Neutrophil (primary cell): ENCODE results near the gene FUOM.
"Not testable (repeated sequence)": the region's sequence is repeated elsewhere in the genome, so short reads cannot be mapped to it uniquely, and the experiment has no call there.

Experiments
- H3K27ac ChIP-seq: fragments of 200-600 bp; sonication (generic); 2 replicates; pipeline ENCODE4 v1.5.1; 2016; ENCODE audit warnings: mild to moderate bottlenecking, moderate library complexity
- H3K27me3 ChIP-seq: fragments of 200-600 bp; sonication (generic); 2 replicates; pipeline ENCODE4 v1.6.0; 2016; ENCODE audit warnings: mild to moderate bottlenecking
- H3K36me3 ChIP-seq: fragments of 200-600 bp; sonication (generic); 2 replicates; pipeline ENCODE4 v1.5.1; 2017
- H3K4me1 ChIP-seq, 2 experiments: fragments of 200-600 bp in 1 of 2; sonication (generic) in 1 of 2; 1 replicate in 1 of 2; 2 replicates in 1 of 2; pipeline versions ENCODE4 v1.5.1 to v1.6.1; 2013 to 2016; ENCODE audit warnings: low read depth in 1 of 2, low read length in 1 of 2, mild to moderate bottlenecking in 1 of 2, moderate library complexity in 1 of 2; ENCODE audit not compliant: control insufficient read depth in 1 of 2, insufficient read depth in 1 of 2
- H3K4me3 ChIP-seq, 2 experiments: fragments of 200-600 bp in 1 of 2; sonication (generic) in 1 of 2; 1 replicate in 1 of 2; 2 replicates in 1 of 2; pipeline ENCODE4 v1.5.1; 2013 to 2016; ENCODE audit warnings: low read depth in 1 of 2, low read length in 1 of 2, mild to moderate bottlenecking in 1 of 2, moderate library complexity in 1 of 2
- H3K9me3 ChIP-seq: fragments of 200-600 bp; sonication (generic); 2 replicates; pipeline ENCODE4 v1.5.1; 2016
- TF ChIP-seq, protein P1 (sequence below): fragments of 200-600 bp; sonication (generic); IDR thresholded peaks from 2 replicates; pipeline ENCODE4 v1.5.1; 2016; ENCODE audit warnings: antibody characterized with exemption

FUOM gene

GRCh38 chr10:133326745-133327650 lies 30.8 kb downstream of the FUOM start:
- H3K4me3 ChIP-seq = no peak overlapping the region
- H3K36me3 ChIP-seq = no peaks in the 10 kb centered on the region
- peaks cover 0 to 9% of the 10 kb centered on the region in 2 experiments for H3K4me1 ChIP-seq
- no peaks in the 10 kb centered on the region for H3K9me3 ChIP-seq
- H3K27me3 ChIP-seq = peaks cover 91% of the 10 kb centered on the region
- H3K27ac ChIP-seq = no peak overlapping the region
- TF ChIP-seq, protein P1, sequence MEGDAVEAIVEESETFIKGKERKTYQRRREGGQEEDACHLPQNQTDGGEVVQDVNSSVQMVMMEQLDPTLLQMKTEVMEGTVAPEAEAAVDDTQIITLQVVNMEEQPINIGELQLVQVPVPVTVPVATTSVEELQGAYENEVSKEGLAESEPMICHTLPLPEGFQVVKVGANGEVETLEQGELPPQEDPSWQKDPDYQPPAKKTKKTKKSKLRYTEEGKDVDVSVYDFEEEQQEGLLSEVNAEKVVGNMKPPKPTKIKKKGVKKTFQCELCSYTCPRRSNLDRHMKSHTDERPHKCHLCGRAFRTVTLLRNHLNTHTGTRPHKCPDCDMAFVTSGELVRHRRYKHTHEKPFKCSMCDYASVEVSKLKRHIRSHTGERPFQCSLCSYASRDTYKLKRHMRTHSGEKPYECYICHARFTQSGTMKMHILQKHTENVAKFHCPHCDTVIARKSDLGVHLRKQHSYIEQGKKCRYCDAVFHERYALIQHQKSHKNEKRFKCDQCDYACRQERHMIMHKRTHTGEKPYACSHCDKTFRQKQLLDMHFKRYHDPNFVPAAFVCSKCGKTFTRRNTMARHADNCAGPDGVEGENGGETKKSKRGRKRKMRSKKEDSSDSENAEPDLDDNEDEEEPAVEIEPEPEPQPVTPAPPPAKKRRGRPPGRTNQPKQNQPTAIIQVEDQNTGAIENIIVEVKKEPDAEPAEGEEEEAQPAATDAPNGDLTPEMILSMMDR = no peak

DNA sequence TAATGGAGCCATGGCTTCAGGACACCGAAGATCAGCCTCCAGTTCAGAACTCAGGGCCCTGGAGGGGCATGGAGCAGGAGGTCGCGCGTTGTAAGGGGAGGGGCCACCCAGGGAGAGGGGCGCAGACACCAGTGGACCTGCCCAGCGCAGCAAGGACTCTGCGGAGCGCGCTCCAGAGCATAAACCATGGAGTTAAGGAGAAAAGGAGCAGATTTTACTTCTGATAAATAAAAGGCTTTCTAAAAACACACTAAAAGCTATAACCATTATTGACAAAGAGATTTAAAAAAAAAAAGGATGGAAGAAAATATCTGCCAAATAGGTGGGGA lies 31.6 kb downstream of the FUOM start:
- Histone ChIP-seq H3K4me3 (no peak overlapping the region), H3K27ac (no peak overlapping the region), H3K36me3 (no peaks in the 10 kb centered on the region), H3K4me1 (peaks cover 0 to 9% of the 10 kb centered on the region in 2 experiments), H3K27me3 (peaks cover 87% of the 10 kb centered on the region), H3K9me3 (no peaks in the 10 kb centered on the region)
- TF ChIP-seq, protein P1 = no peak

- Histone ChIP-seq H3K27ac (no peak overlapping the region), H3K36me3 (no peaks in the 10 kb centered on the region), H3K9me3 (no peaks in the 10 kb centered on the region), H3K4me1 (peaks cover 0 to 9% of the 10 kb centered on the region in 2 experiments), H3K27me3 (peaks cover 87% of the 10 kb centered on the region), H3K4me3 (no peak overlapping the region)
- TF ChIP-seq, protein P1 = no peak
Measured at GRCh38 chr10:133325440-133326222, 32.2 kb downstream of the FUOM start.

GRCh38 chr10:133324857-133325260 lies 33.0 kb downstream of the FUOM start:
- Histone ChIP-seq H3K27me3 (peaks cover 90% of the 10 kb centered on the region), H3K9me3 (no peaks in the 10 kb centered on the region), H3K27ac (no peak overlapping the region), H3K4me3 (no peak overlapping the region), H3K4me1 (peaks cover 0 to 8% of the 10 kb centered on the region in 2 experiments), H3K36me3 (no peaks in the 10 kb centered on the region)
- TF ChIP-seq, protein P1 = no peak

- TF ChIP-seq, protein P1 = no peak
- H3K27ac ChIP-seq = no peak overlapping the region
- H3K9me3 ChIP-seq = no peaks in the 10 kb centered on the region
- H3K4me1 ChIP-seq = peaks cover 0 to 4% of the 10 kb centered on the region in 2 experiments
- no peak overlapping the region for H3K4me3 ChIP-seq
- no peaks in the 10 kb centered on the region for H3K36me3 ChIP-seq
- peaks cover 90% of the 10 kb centered on the region for H3K27me3 ChIP-seq
Measured at GRCh38 chr10:133324198-133324792, 33.5 kb downstream of the FUOM start.

DNA sequence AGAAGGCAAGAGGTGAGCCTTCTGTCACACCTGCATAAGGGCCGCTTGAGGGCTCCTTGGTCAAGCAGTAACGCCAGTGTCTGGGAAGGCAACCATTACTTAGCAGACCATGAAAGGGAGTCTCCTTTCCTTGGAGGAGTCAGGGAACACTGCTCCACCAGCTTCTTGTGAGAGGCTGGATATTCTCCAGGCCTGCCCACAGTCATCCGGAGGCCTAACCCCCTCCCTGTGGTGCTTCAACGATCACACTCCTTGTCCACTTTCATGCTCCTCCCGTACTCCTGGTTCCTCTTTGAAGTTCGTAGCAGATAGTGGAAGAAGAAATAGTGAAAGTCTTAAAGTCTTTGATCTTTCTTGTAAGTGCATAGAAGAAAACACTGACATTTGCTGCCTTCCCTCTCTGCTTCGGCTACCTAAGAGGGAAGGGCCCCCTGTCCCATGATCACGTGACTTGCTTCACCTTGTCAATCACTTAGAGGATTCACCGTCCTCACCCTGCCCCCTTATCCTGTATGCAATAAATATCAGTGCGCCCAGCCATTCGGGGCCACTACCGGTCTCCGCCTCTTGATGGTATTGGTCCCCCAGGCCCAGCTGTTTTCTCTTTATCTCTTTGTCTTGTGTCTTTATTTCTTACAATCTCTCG lies 35.6 kb downstream of the FUOM start:
- not testable (repeated sequence) for H3K4me3 ChIP-seq, H3K4me1 ChIP-seq, H3K9me3 ChIP-seq, H3K27ac ChIP-seq, H3K36me3 ChIP-seq
- peaks cover 80% of the 10 kb centered on the region for H3K27me3 ChIP-seq

DNA sequence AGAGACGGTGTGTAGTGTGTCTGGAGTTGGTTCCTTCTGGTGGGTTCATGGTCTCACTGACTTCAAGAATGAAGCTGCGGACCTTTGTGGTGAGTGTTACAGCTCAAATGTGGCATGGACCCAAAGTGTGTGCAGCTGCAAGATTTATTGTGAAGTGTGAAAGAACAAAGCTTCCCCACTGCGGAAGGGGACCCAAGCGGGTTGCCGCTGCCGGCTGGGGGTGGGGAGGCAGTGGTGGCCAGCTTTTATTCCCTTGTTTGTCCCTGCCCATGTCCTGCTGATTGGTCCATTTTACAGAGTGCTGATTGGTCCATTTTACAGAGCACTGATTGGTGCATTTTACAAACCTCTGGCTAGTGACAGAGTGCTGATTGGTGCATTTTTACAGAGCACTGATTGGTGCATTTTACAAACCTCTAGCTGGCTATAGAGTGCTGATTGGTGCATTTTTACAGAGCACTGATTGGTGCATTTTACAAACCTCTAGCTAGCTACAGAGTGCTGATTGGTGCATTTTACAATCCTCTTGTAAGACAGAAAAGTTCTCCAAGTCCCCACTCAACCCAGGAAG lies 36.9 kb downstream of the FUOM start:
- not testable (repeated sequence) for H3K4me3 ChIP-seq, H3K27ac ChIP-seq, H3K9me3 ChIP-seq, H3K4me1 ChIP-seq, H3K36me3 ChIP-seq
- H3K27me3 ChIP-seq = peaks cover 71% of the 10 kb centered on the region
